Stimulated activated CD4-positive, alpha-beta T cell treated with anti-CD3 and anti-CD28 coated beads, Interleukin-12 subunit alpha, Interleukin-12 subunit beta, amount 100 ng/mL, for 24 hours (primary cell): Measurements from ENCODE around the gene ZNF106.

ENCODE experiments used
- DNase-seq, 2 experiments: peaks; one replicate each; pipeline ENCODE4 v3.0.0-alpha.2; 2020; ENCODE audit warnings: low read depth in 2 of 2

The ZNF106 gene

DNA sequence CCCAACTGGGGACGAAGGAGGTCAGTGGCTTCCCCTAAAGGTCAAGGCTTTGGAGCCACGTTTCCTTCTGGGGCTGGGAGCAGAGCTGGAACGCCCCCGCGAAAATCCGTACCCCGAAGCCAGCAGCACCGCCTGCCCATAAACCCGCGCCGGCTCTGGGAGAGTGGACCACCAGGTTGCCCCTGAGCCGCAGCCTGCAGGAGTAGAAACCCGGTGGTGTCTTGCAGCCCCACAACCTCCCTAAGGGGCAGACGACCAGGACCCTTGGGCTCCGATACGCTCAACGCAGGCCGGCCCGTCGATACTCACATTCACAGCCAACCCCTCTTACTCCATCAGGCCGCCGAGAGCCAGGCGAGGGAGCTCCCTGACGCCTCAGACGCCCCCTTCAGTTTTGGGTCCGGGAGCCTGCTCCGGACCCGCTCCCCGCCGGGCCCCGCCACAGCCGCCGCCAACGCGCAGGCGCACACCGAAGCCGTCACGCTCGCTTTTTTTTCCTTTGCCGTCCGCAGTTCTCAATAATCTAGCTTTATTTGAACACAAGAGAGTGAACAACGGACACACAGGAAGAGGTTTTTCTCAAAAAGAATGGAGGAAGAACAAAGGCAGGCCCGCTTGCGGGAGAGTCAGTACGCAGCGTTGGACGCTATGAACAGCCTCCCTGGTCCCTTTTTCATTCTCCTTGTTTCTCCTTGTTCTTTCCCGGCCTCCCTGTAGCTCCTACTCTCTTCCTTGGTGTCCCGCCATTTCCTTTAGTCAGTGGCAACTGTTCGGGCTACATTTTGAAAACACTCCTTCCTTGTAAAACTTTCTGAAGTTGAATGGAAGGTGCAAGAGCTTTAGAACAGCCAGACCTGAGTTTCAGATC, at the start of gene ZNF106:
Gene ZNF106 (minus strand): TSS at position 471 of the 868 bp plus-strand sequence. CDS start 18,852 bp downstream, outside the sequence.
- peak; percentile 76 to 79 for DNase-seq

DNA sequence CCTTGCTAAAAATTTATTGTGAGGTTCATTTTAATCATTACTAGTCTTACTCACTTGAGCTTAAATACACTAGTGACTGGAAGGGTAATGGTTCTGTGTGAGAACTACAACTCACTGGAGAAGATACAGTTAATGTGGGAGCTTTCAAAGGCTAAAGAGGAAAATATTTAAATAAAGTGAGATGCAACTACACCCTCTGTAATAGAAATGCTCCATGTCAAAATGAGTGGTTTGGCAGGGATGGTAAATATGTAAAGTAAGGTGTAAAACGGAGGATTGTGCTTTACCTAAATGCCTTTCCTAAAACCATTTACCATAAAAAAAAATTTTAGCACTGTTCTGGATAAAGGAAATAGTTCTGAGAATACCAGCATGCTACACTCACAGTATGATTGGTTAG, 42.3 kb upstream of the ZNF106 start:
- no peak for DNase-seq

- no peak for DNase-seq
These were observed 38.0 kb upstream of the ZNF106 start for GRCh38 chr15:42528970-42529369.

- no peak for DNase-seq
These were observed 32.4 kb upstream of the ZNF106 start for GRCh38 chr15:42523331-42523730.

DNA sequence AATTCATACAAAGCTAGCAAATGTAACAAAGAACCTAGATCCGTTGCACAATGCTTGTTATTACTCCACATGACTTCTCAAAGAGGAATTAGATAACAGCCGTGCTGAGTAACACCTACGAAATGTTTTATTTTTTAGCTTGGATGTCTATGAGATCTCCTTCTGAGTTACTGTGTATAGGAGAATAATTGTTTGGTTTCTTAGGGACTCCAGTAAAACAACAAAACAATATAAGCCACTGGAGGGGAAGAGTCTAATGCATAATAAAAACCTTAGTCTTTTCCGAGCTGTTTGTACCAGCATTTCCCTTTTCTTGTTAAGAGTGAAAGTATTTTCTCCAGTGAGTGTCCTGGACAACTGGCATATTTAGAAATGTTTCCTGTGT, 20.1 kb upstream of the ZNF106 start:
- no peak for DNase-seq

DNA sequence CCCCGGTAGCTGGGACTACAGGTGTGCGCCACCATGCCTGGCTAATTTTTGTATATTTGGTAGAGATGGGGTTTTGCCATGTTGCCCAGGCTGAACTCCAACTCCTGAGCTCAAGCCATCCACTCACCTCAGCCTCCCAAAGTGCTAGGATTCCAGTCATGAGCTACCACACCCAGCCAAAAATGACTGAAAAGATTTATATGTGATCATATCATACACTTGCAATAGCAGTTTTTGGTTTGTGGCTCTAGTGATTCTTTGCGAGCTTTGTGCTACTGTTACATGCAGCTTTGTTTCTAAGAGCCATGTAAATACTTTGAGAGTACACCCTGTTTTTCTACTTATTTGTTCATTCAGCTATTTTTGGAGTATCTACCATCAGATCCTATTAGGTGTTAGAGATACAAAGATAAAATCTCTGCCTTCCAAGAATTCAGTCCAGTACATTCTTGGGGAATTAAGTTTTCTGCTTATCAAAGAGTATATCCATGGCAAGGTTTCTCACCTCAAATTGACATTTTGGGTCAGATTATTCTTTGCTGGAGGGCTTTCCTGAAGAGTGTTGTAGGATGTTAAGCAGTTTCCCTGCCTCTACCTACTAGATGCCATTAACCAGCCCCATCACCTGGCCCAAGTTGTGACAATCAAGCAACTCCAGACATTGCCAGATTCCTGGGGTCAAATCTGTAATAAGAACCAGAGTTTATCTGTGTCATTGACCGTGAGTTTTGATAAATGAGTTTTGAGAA, 19.5 kb upstream of the ZNF106 start:
- DNase-seq = no peak

DNA sequence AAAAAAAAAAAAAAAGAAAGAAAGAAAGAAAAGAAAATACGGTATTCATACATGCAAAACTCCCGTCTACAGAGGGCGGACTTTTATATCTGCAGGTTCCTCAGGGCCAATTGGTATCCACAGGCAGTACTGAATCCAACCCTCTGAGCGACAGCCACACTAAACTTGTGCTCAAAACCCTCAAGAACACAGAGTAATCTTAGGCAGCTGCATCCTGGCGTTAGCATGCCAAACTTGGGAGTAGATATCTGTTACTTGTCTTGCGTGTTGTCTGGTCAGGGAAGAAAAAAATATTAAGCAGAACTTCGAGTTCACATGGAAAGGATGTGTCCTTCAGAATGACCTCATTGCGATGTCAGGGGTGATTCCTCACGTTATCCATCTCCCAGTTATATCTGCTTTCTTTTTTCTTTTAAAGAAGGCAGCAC, 17.3 kb upstream of the ZNF106 start:
- DNase-seq = no peak

DNA sequence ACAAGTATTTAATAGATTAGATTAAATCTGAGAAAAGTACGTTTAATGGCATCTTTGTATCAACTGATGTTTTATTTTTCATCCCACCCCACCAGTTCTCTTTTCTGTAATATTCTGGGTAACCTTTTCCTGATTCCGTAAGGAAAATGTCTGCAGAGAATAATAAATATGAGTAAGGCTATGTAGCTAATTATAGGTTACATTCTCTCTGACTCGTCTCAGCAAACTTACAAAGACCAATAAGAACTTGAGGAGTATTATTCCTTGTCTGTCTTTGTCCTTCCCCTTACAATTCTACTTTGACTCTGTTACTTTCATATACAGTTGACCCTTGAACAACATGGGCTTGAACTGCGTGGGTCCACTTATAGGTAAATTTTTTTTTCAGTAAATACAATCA, 16.6 kb upstream of the ZNF106 start:
- DNase-seq = no peak

- no peak for DNase-seq
These were observed 13.7 kb upstream of the ZNF106 start for GRCh38 chr15:42504631-42505030.

GRCh38 chr15:42503825-42504224, 12.9 kb upstream of the ZNF106 start:
- no peak for DNase-seq

DNA sequence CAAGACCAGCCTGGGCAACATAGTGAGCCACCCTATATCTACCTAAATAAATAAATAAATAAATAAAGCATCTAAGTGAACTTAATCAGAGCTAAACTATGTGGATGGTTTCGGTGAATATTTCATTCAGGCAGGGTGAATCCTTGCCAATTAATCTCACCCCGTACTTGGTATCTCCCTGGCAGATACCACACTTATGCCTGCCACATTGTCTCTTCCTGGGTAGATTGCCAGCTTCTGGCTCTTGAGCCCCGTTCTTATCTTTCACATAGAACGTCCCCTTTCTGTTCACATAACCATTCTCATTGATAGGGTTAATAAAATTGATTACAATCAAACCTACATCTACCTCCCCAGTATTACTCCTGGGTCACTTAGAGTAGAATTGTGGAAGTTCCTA, 11.5 kb upstream of the ZNF106 start:
- DNase-seq = no peak

- DNase-seq = no peak
These were observed 9.1 kb upstream of the ZNF106 start for GRCh38 chr15:42499858-42500609.

DNA sequence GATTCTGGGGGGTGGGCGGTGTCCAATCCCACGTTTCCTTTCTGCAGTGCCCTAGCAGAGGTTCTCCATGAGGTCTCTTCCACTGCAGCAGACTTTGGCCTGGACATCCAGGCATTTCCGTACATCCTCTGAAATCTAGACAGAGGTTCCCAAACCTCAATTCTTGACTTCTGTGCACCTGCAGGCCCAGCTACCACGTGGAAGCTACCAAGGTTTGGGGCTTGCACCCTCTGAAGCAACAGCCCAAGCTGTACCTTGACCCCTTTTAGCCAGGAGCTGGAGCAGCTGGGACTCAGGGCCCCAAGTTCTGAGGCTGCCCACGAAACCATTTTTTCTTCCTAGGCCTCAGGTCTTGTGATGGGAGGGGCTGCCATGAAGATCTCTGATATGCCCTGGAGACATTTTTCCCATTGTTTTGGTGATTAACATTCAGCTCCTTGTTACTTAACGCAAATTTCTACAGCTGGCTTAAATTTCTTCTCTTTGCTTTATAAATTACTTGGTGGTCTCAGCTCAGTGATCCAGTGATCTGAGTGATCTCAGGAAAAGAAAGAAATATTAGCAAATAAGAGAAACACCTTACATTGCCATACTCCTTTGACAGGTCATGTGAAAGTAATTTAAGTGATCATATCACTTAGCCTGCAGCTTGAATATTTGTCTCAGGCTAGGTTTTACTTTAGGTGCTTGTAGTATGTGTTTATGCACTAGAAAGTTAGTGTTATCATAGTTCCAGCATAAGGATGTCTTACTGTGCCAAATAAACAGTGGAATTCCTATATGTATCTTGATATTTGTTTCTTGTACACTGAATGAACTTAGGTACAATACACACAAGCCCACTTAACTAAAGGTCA, 7.5 kb upstream of the ZNF106 start:
- DNase-seq = no peak

- DNase-seq = peak; percentile 64 to 77
These were observed 4.6 kb upstream of the ZNF106 start, which contains the start of gene SNAP23 for GRCh38 chr15:42495361-42496212. SNAP23 (plus strand) TSS chr15:42495634; CDS start chr15:42511847, 16,213 bp downstream.

DNA sequence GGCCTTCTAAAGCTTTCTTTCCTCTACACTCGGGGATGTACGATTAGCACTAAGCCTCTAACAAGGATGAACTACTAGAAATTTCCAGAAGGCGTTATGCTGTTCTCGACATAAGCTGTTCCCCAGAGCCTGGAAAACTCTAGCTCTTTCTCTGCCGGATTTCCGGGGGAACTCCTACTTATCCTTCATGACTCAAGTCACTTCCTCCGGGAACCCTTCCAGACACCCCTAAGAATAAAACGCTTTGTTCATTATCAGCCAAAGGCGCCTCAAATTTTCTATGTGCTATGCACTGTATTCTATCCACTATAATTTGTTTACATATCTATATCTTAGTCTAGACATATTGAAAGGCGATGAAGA, 4.0 kb upstream of the ZNF106 start:
- no peak for DNase-seq

DNA sequence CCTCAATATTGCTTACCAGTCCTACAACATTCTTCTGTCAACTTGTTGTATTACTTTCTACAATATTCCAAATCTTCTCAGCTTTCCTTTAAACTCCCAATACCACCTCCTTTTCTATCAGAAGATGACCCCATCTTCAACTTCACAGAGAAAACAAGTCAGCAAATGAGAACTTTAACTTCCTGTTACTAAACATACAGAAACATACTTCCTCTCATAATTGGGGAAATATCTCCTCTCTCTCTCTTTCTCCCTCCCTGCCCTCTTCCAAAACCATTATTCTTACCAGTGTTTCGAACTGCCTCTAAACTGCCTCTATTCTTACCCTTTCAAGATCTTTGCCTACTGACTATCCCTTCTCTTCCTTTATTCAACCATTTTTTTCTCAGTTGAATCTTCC, 2.7 kb upstream of the ZNF106 start:
- no peak for DNase-seq

- no peak for DNase-seq
These were observed 741 bp upstream of the ZNF106 start for GRCh38 chr15:42491539-42492225.

- no peak for DNase-seq
These were observed 660 bp downstream of the ZNF106 start for GRCh38 chr15:42490291-42490670.

- no peak for DNase-seq
These were observed 7.3 kb downstream of the ZNF106 start for GRCh38 chr15:42483677-42484076.

GRCh38 chr15:42482701-42483100, 8.2 kb downstream of the ZNF106 start:
- DNase-seq = no peak
